Measurements from ENCODE around the gene GUCY1A1.

Gene GUCY1A1
- total RNA-seq: 0 to 0.77 (median 0) reads per million in 3 donors

- H3K4me3 ChIP-seq (ENCODE audit: insufficient read depth, low read depth, low read length, poor library complexity, severe bottlenecking): peak within 1 kb of the TSS; percentile 32
- H3K27ac ChIP-seq (ENCODE audit: insufficient read depth, low read length, poor library complexity, severe bottlenecking): no peak within 1 kb of the TSS
- peaks cover 9% of the 10 kb centered on the region for H3K27me3 ChIP-seq (replicated peaks; ENCODE audit: control insufficient read depth, insufficient read depth, low read length, poor library complexity, severe bottlenecking)
- H3K36me3 ChIP-seq (ENCODE audit: control insufficient read depth, insufficient read depth, low read length): no peaks in the 10 kb centered on the region
- H3K9me3 ChIP-seq (ENCODE audit: control insufficient read depth, low read length): no peaks in the 10 kb centered on the region
- DNase-seq: no peak
- H3K4me1 ChIP-seq (ENCODE audit: control insufficient read depth, insufficient read depth, low read length, poor library complexity, severe bottlenecking): no peaks in the 10 kb centered on the region
These were observed at the start of gene GUCY1A1 for GRCh38 chr4:155666344-155667221. Gene GUCY1A1, plus strand, starts transcription at chr4:155666848. Its CDS starts 30,020 bp downstream, at chr4:155696868.

GRCh38 chr4:155617296-155617695 lies 49.4 kb upstream of the GUCY1A1 start:
- Histone ChIP-seq H3K36me3 (ENCODE audit: control insufficient read depth, insufficient read depth, low read length) (no peaks in the 10 kb centered on the region), H3K4me3 (ENCODE audit: insufficient read depth, low read depth, low read length, poor library complexity, severe bottlenecking) (no peak overlapping the region), H3K4me1 (ENCODE audit: control insufficient read depth, insufficient read depth, low read length, poor library complexity, severe bottlenecking) (no peaks in the 10 kb centered on the region), H3K9me3 (ENCODE audit: control insufficient read depth, low read length) (no peaks in the 10 kb centered on the region), H3K27ac (ENCODE audit: insufficient read depth, low read length, poor library complexity, severe bottlenecking) (no peak overlapping the region), H3K27me3 (replicated peaks; ENCODE audit: control insufficient read depth, insufficient read depth, low read length, poor library complexity, severe bottlenecking) (no peaks in the 10 kb centered on the region)
- DNase-seq: no peak

- Histone ChIP-seq H3K36me3 (ENCODE audit: control insufficient read depth, insufficient read depth, low read length) (no peaks in the 10 kb centered on the region), H3K27me3 (replicated peaks; ENCODE audit: control insufficient read depth, insufficient read depth, low read length, poor library complexity, severe bottlenecking) (no peaks in the 10 kb centered on the region), H3K27ac (ENCODE audit: insufficient read depth, low read length, poor library complexity, severe bottlenecking) (no peak overlapping the region), H3K9me3 (ENCODE audit: control insufficient read depth, low read length) (no peaks in the 10 kb centered on the region), H3K4me3 (ENCODE audit: insufficient read depth, low read depth, low read length, poor library complexity, severe bottlenecking) (no peak overlapping the region), H3K4me1 (ENCODE audit: control insufficient read depth, insufficient read depth, low read length, poor library complexity, severe bottlenecking) (no peaks in the 10 kb centered on the region)
- DNase-seq: no peak
These were observed 48.3 kb upstream of the GUCY1A1 start for GRCh38 chr4:155618183-155618838.

GRCh38 chr4:155620637-155621036 lies 46.0 kb upstream of the GUCY1A1 start:
- no peak for DNase-seq
- no peaks in the 10 kb centered on the region for H3K36me3 ChIP-seq (ENCODE audit: control insufficient read depth, insufficient read depth, low read length)
- H3K27ac ChIP-seq (ENCODE audit: insufficient read depth, low read length, poor library complexity, severe bottlenecking): no peak overlapping the region
- H3K4me1 ChIP-seq (ENCODE audit: control insufficient read depth, insufficient read depth, low read length, poor library complexity, severe bottlenecking): no peaks in the 10 kb centered on the region
- no peak overlapping the region for H3K4me3 ChIP-seq (ENCODE audit: insufficient read depth, low read depth, low read length, poor library complexity, severe bottlenecking)
- H3K27me3 ChIP-seq (replicated peaks; ENCODE audit: control insufficient read depth, insufficient read depth, low read length, poor library complexity, severe bottlenecking): no peaks in the 10 kb centered on the region
- no peaks in the 10 kb centered on the region for H3K9me3 ChIP-seq (ENCODE audit: control insufficient read depth, low read length)

GRCh38 chr4:155624478-155624877 lies 42.2 kb upstream of the GUCY1A1 start:
- Histone ChIP-seq H3K4me3 (ENCODE audit: insufficient read depth, low read depth, low read length, poor library complexity, severe bottlenecking) (no peak overlapping the region), H3K4me1 (ENCODE audit: control insufficient read depth, insufficient read depth, low read length, poor library complexity, severe bottlenecking) (no peaks in the 10 kb centered on the region), H3K27ac (ENCODE audit: insufficient read depth, low read length, poor library complexity, severe bottlenecking) (no peak overlapping the region), H3K36me3 (ENCODE audit: control insufficient read depth, insufficient read depth, low read length) (no peaks in the 10 kb centered on the region), H3K27me3 (replicated peaks; ENCODE audit: control insufficient read depth, insufficient read depth, low read length, poor library complexity, severe bottlenecking) (no peaks in the 10 kb centered on the region), H3K9me3 (ENCODE audit: control insufficient read depth, low read length) (no peaks in the 10 kb centered on the region)
- no peak for DNase-seq

- Histone ChIP-seq H3K27me3 (replicated peaks; ENCODE audit: control insufficient read depth, insufficient read depth, low read length, poor library complexity, severe bottlenecking) (no peaks in the 10 kb centered on the region), H3K9me3 (ENCODE audit: control insufficient read depth, low read length) (no peaks in the 10 kb centered on the region), H3K27ac (ENCODE audit: insufficient read depth, low read length, poor library complexity, severe bottlenecking) (no peak overlapping the region), H3K36me3 (ENCODE audit: control insufficient read depth, insufficient read depth, low read length) (no peaks in the 10 kb centered on the region), H3K4me1 (ENCODE audit: control insufficient read depth, insufficient read depth, low read length, poor library complexity, severe bottlenecking) (no peaks in the 10 kb centered on the region), H3K4me3 (ENCODE audit: insufficient read depth, low read depth, low read length, poor library complexity, severe bottlenecking) (no peak overlapping the region)
- DNase-seq: no peak
These were observed 40.1 kb upstream of the GUCY1A1 start for GRCh38 chr4:155626561-155626960.

- no peak for DNase-seq
- H3K9me3 ChIP-seq (ENCODE audit: control insufficient read depth, low read length): no peaks in the 10 kb centered on the region
- H3K4me3 ChIP-seq (ENCODE audit: insufficient read depth, low read depth, low read length, poor library complexity, severe bottlenecking): no peak overlapping the region
- H3K36me3 ChIP-seq (ENCODE audit: control insufficient read depth, insufficient read depth, low read length): no peaks in the 10 kb centered on the region
- no peaks in the 10 kb centered on the region for H3K27me3 ChIP-seq (replicated peaks; ENCODE audit: control insufficient read depth, insufficient read depth, low read length, poor library complexity, severe bottlenecking)
- no peaks in the 10 kb centered on the region for H3K4me1 ChIP-seq (ENCODE audit: control insufficient read depth, insufficient read depth, low read length, poor library complexity, severe bottlenecking)
- no peak overlapping the region for H3K27ac ChIP-seq (ENCODE audit: insufficient read depth, low read length, poor library complexity, severe bottlenecking)
These were observed 37.3 kb upstream of the GUCY1A1 start for GRCh38 chr4:155629183-155629825.

- Histone ChIP-seq H3K4me3 (ENCODE audit: insufficient read depth, low read depth, low read length, poor library complexity, severe bottlenecking) (no peak overlapping the region), H3K4me1 (ENCODE audit: control insufficient read depth, insufficient read depth, low read length, poor library complexity, severe bottlenecking) (no peaks in the 10 kb centered on the region), H3K27ac (ENCODE audit: insufficient read depth, low read length, poor library complexity, severe bottlenecking) (no peak overlapping the region), H3K36me3 (ENCODE audit: control insufficient read depth, insufficient read depth, low read length) (no peaks in the 10 kb centered on the region), H3K9me3 (ENCODE audit: control insufficient read depth, low read length) (no peaks in the 10 kb centered on the region), H3K27me3 (replicated peaks; ENCODE audit: control insufficient read depth, insufficient read depth, low read length, poor library complexity, severe bottlenecking) (no peaks in the 10 kb centered on the region)
- no peak for DNase-seq
These were observed 36.7 kb upstream of the GUCY1A1 start for GRCh38 chr4:155629956-155630355.

GRCh38 chr4:155632310-155632840 lies 34.3 kb upstream of the GUCY1A1 start:
- no peaks in the 10 kb centered on the region for H3K4me1 ChIP-seq (ENCODE audit: control insufficient read depth, insufficient read depth, low read length, poor library complexity, severe bottlenecking)
- no peak for DNase-seq
- H3K4me3 ChIP-seq (ENCODE audit: insufficient read depth, low read depth, low read length, poor library complexity, severe bottlenecking): no peak overlapping the region
- H3K9me3 ChIP-seq (ENCODE audit: control insufficient read depth, low read length): no peaks in the 10 kb centered on the region
- H3K36me3 ChIP-seq (ENCODE audit: control insufficient read depth, insufficient read depth, low read length): no peaks in the 10 kb centered on the region
- H3K27me3 ChIP-seq (replicated peaks; ENCODE audit: control insufficient read depth, insufficient read depth, low read length, poor library complexity, severe bottlenecking): no peaks in the 10 kb centered on the region
- no peak overlapping the region for H3K27ac ChIP-seq (ENCODE audit: insufficient read depth, low read length, poor library complexity, severe bottlenecking)
